ENCODE data around the gene MNT.
"Not testable (repeated sequence)": the region's sequence is repeated elsewhere in the genome, so short reads cannot be mapped to it uniquely, and the experiment has no call there.

The MNT gene

GRCh38 chr17:2440930-2441329 lies 40.1 kb upstream of the MNT start:
- TF ChIP-seq CTCF (IDR thresholded peaks at IDR 0.05; ENCODE audit: insufficient read depth, low read length): no peak
- no peak for TF ChIP-seq SPI1 (IDR thresholded peaks at IDR 0.05; ENCODE audit: borderline replicate concordance, low read depth)
- no peak for TF ChIP-seq GABPA (IDR thresholded peaks at IDR 0.05; ENCODE audit: low read depth)
- no peak for TF ChIP-seq REST (IDR thresholded peaks at IDR 0.05; ENCODE audit: insufficient replicate concordance, low read depth)
- no peak for TF ChIP-seq POLR2AphosphoS5 (IDR thresholded peaks at IDR 0.05; ENCODE audit: low read depth)
- H3K27ac ChIP-seq (replicated peaks): no peak overlapping the region
- no peak overlapping the region for H3K4me3 ChIP-seq (replicated peaks; ENCODE audit: insufficient read depth, low read length)
- DNase-seq (ENCODE audit: low read depth in 1 of 2, low spot score in 1 of 2): no peak
- H3K27me3 ChIP-seq (ENCODE audit: insufficient read depth, poor library complexity, severe bottlenecking): no peaks in the 10 kb centered on the region

- peak overlapping the region; percentile 22 for H3K27ac ChIP-seq (replicated peaks)
- DNase-seq (ENCODE audit: low read depth in 1 of 2, low spot score in 1 of 2): peak; percentile 57 to 70
- H3K27me3 ChIP-seq (ENCODE audit: insufficient read depth, poor library complexity, severe bottlenecking); H3K4me3 ChIP-seq (replicated peaks; ENCODE audit: insufficient read depth, low read length): not testable (repeated sequence)
Observed at GRCh38 chr17:2439997-2440396, 39.1 kb upstream of the MNT start.

- Histone ChIP-seq H3K27ac (replicated peaks) (no peak overlapping the region), H3K4me3 (replicated peaks; ENCODE audit: insufficient read depth, low read length) (no peak overlapping the region), H3K27me3 (ENCODE audit: insufficient read depth, poor library complexity, severe bottlenecking) (no peaks in the 10 kb centered on the region)
- no peak for TF ChIP-seq REST (IDR thresholded peaks at IDR 0.05; ENCODE audit: insufficient replicate concordance, low read depth)
- no peak for TF ChIP-seq POLR2AphosphoS5 (IDR thresholded peaks at IDR 0.05; ENCODE audit: low read depth)
- no peak for TF ChIP-seq CTCF (IDR thresholded peaks at IDR 0.05; ENCODE audit: insufficient read depth, low read length)
- no peak for TF ChIP-seq GABPA (IDR thresholded peaks at IDR 0.05; ENCODE audit: low read depth)
- no peak for TF ChIP-seq SPI1 (IDR thresholded peaks at IDR 0.05; ENCODE audit: borderline replicate concordance, low read depth)
- DNase-seq (ENCODE audit: low read depth in 1 of 2, low spot score in 1 of 2): peak in 1 of 2 experiments; percentile 8
Observed at GRCh38 chr17:2438823-2439222, 38.0 kb upstream of the MNT start.

- no peaks in the 10 kb centered on the region for H3K27me3 ChIP-seq (ENCODE audit: insufficient read depth, poor library complexity, severe bottlenecking)
- no peak overlapping the region for H3K27ac ChIP-seq (replicated peaks)
- DNase-seq (ENCODE audit: low read depth in 1 of 2, low spot score in 1 of 2): no peak
- H3K4me3 ChIP-seq (replicated peaks; ENCODE audit: insufficient read depth, low read length): no peak overlapping the region
- no peak for TF ChIP-seq REST (IDR thresholded peaks at IDR 0.05; ENCODE audit: insufficient replicate concordance, low read depth)
- TF ChIP-seq CTCF (IDR thresholded peaks at IDR 0.05; ENCODE audit: insufficient read depth, low read length): no peak
- TF ChIP-seq POLR2AphosphoS5 (IDR thresholded peaks at IDR 0.05; ENCODE audit: low read depth): no peak
- no peak for TF ChIP-seq SPI1 (IDR thresholded peaks at IDR 0.05; ENCODE audit: borderline replicate concordance, low read depth)
- no peak for TF ChIP-seq GABPA (IDR thresholded peaks at IDR 0.05; ENCODE audit: low read depth)
Observed at GRCh38 chr17:2436316-2436905, 35.6 kb upstream of the MNT start.
